SK-N-SH (cell line): Measurements from ENCODE around the gene USP46. TPM values are rescaled to one million over a fixed set of nuclear protein-coding genes. Genes with fewer than 3 reads are reported as not detected.

Experiments used
- CTCF ChIA-PET: fragments of 300-600, 350-600 bp; formaldehyde crosslinking; extraction: SDS; loops from one replicate; lab custom pipeline; 2021; lab: Yijun Ruan, JAX
- POLR2A ChIA-PET: fragments of 350-600 bp; sonication (Branson Sonifier 250); formaldehyde crosslinking; extraction: SDS; loops from one replicate; lab custom pipeline; 2020; ENCODE audit warnings: antibody characterized with exemption, inconsistent platforms; lab: Yijun Ruan, JAX
- DNase-seq: peaks from one replicate; pipeline ENCODE4 v3.0.0; 2012
- H2AFZ ChIP-seq: fragments of 200-600 bp; sonication (generic); 2 replicates; pipeline ENCODE4 v1.8.1; 2016; ENCODE audit warnings: antibody characterized with exemption, mild to moderate bottlenecking, low read depth
- H3F3A ChIP-seq: fragments of 200-600 bp; sonication (generic); replicated peaks from 2 replicates; pipeline ENCODE3; 2016; ENCODE audit warnings: antibody characterized with exemption, mild to moderate bottlenecking; ENCODE audit not compliant: insufficient read depth
- H3K27ac ChIP-seq, 2 experiments: fragments of 200-500 bp in 1 of 2; fragments of 200-600 bp in 1 of 2; sonication (Bioruptor generic) in 1 of 2; sonication (generic), shearing (Covaris generic) in 1 of 2; 2 replicates each; pipeline versions ENCODE4 v1.5.1 to v1.6.1; 2014 to 2016; ENCODE audit warnings: low read depth in 2 of 2, inconsistent platforms in 1 of 2, low read length in 1 of 2, mild to moderate bottlenecking in 1 of 2, mixed read lengths in 1 of 2
- H3K27me3 ChIP-seq: fragments of 200-600 bp; sonication (generic), shearing (Covaris generic); 2 replicates; pipeline ENCODE4 v1.6.1; 2016; ENCODE audit warnings: mixed run types; ENCODE audit not compliant: insufficient read depth
- H3K36me3 ChIP-seq, 2 experiments: fragments of 200-500 bp in 1 of 2; fragments of 200-600 bp in 1 of 2; sonication (Bioruptor generic) in 1 of 2; sonication (generic) in 1 of 2; replicated peaks in 1 of 2; 2 replicates each; pipeline versions ENCODE3 to v1.5.1; 2014 to 2016; ENCODE audit warnings: low read length in 1 of 2, mild to moderate bottlenecking in 1 of 2; ENCODE audit not compliant: insufficient read depth in 2 of 2, control insufficient read depth in 1 of 2
- H3K4me1 ChIP-seq, 2 experiments: fragments of 200-500 bp in 1 of 2; fragments of 200-600 bp in 1 of 2; sonication (Bioruptor generic) in 1 of 2; sonication (generic), shearing (Covaris generic) in 1 of 2; 2 replicates each; pipeline versions ENCODE4 v1.5.1 to v1.6.1; 2014 to 2016; ENCODE audit warnings: low read depth in 1 of 2, low read length in 1 of 2, mixed run types in 1 of 2; ENCODE audit not compliant: insufficient read depth in 2 of 2, control insufficient read depth in 1 of 2
- H3K4me2 ChIP-seq: fragments of 200-600 bp; sonication (generic), shearing (Covaris generic); 2 replicates; pipeline ENCODE4 v1.6.1; 2017; ENCODE audit warnings: mixed run types
- H3K4me3 ChIP-seq, 2 experiments: fragments of 200-500 bp in 1 of 2; fragments of 200-600 bp in 1 of 2; sonication (Bioruptor generic) in 1 of 2; sonication (generic), shearing (Covaris generic) in 1 of 2; 2 replicates each; pipeline versions ENCODE4 v1.5.1 to v1.8.1; 2014 to 2016; ENCODE audit warnings: low read depth in 2 of 2, inconsistent platforms in 1 of 2, low read length in 1 of 2, mild to moderate bottlenecking in 1 of 2, mixed read lengths in 1 of 2, moderate library complexity in 1 of 2
- H3K79me2 ChIP-seq: fragments of 200-600 bp; sonication (generic); 2 replicates; pipeline ENCODE4 v1.8.1; 2017; ENCODE audit warnings: mild to moderate bottlenecking; ENCODE audit not compliant: insufficient read depth
- H3K9ac ChIP-seq: fragments of 200-600 bp; sonication (generic); 2 replicates; pipeline ENCODE4 v1.6.1; 2017; ENCODE audit warnings: mixed run types
- H3K9me2 ChIP-seq: fragments of 200-600 bp; sonication (generic); 2 replicates; pipeline ENCODE4 v1.6.1; 2017; ENCODE audit warnings: mixed run types
- H3K9me3 ChIP-seq: fragments of 200-600 bp; sonication (generic); 2 replicates; pipeline ENCODE4 v1.6.1; 2017; ENCODE audit warnings: mixed run types, mild to moderate bottlenecking, moderate library complexity
- H4K20me1 ChIP-seq: fragments of 200-600 bp; sonication (generic); 2 replicates; pipeline ENCODE4 v1.6.1; 2017; ENCODE audit warnings: mild to moderate bottlenecking, mixed run types; ENCODE audit not compliant: insufficient read depth
- CHD2 ChIP-seq: fragments of 150-350 bp; IDR thresholded peaks from 2 replicates; pipeline ENCODE4 v1.6.1; 2018; ENCODE audit warnings: low read length; ENCODE audit not compliant: partially characterized antibody
- CTCF ChIP-seq: fragments of 200-600 bp; sonication (generic); IDR thresholded peaks from 2 replicates; pipeline ENCODE4 v1.6.1; 2017; ENCODE audit warnings: antibody characterized with exemption, mild to moderate bottlenecking, moderate library complexity
- EZH2phosphoT487 ChIP-seq: fragments of 200-600 bp; sonication (generic); IDR thresholded peaks from 2 replicates; pipeline ENCODE4 v1.6.1; 2017; ENCODE audit warnings: low read depth, mixed run types, mild to moderate bottlenecking, antibody characterized with exemption, moderate library complexity, borderline replicate concordance
- FOXJ3 ChIP-seq: sonication (generic); formaldehyde crosslinking; IDR thresholded peaks from 2 replicates; pipeline ENCODE4 v1.5.1; 2020; ENCODE audit warnings: mild to moderate bottlenecking, missing genetic modification reagents
- GABPA ChIP-seq: IDR thresholded peaks from 2 replicates; pipeline ENCODE4 v1.4.0; 2012; ENCODE audit warnings: low read depth, mild to moderate bottlenecking
- IRF3 ChIP-seq: fragments of 150-350 bp; IDR thresholded peaks from 2 replicates; pipeline ENCODE4 v1.6.1; 2016; ENCODE audit warnings: mild to moderate bottlenecking, low read depth, low read length
- JUND ChIP-seq: IDR thresholded peaks from 2 replicates; pipeline ENCODE4 v1.4.0; 2012
- MAX ChIP-seq: IDR thresholded peaks from 2 replicates; pipeline ENCODE4 v1.4.0; 2012; ENCODE audit warnings: low read depth
- MEF2A ChIP-seq: IDR thresholded peaks from 2 replicates; pipeline ENCODE4 v1.4.0; 2012; ENCODE audit warnings: low read depth, borderline replicate concordance
- REST ChIP-seq: IDR thresholded peaks from 2 replicates; pipeline ENCODE4 v1.6.1; 2012; ENCODE audit warnings: mild to moderate bottlenecking, low read depth, low read length, moderate library complexity
- SMC3 ChIP-seq: IDR thresholded peaks from 2 replicates; pipeline ENCODE4 v1.6.1; 2012; ENCODE audit warnings: low read depth, low read length, improper control_type of control experiment
- TCF12 ChIP-seq: IDR thresholded peaks from 2 replicates; pipeline ENCODE4 v1.4.0; 2012
- TEAD4 ChIP-seq: IDR thresholded peaks from 2 replicates; pipeline ENCODE4 v1.4.0; 2012; ENCODE audit warnings: mild to moderate bottlenecking, borderline replicate concordance; ENCODE audit not compliant: insufficient read depth
- USF1 ChIP-seq: IDR thresholded peaks from 2 replicates; pipeline ENCODE4 v1.4.0; 2012; ENCODE audit warnings: low read depth, borderline replicate concordance
- USF2 ChIP-seq: fragments of 150-350 bp; IDR thresholded peaks from 2 replicates; pipeline ENCODE4 v1.6.1; 2017; ENCODE audit warnings: antibody characterized with exemption, low read length, low read depth, borderline replicate concordance
- WGBS: methylation state at CpG from one replicate; pipeline ENCODE4 v1.1.6; 2017; ENCODE audit warnings: low lambda C conversion rate; 5-methylcytosine and 5-hydroxymethylcytosine counted together
- polyA plus RNA-seq, 3 experiments: library from polyadenylated mRNA; depleted of rRNA; stranded (reverse); fragments of >200 nt; gene quantifications; 2 replicates each; pipeline ENCODE4 v1.2.3, GENCODE V29; 2012
- TF ChIP-seq, protein P1 (sequence below): IDR thresholded peaks from 2 replicates; pipeline ENCODE4; 2012

Gene USP46
- polyA plus RNA-seq, 1 of the 3 experiments (the other 2 are of a cell fraction), result 4.5 TPM

DNA sequence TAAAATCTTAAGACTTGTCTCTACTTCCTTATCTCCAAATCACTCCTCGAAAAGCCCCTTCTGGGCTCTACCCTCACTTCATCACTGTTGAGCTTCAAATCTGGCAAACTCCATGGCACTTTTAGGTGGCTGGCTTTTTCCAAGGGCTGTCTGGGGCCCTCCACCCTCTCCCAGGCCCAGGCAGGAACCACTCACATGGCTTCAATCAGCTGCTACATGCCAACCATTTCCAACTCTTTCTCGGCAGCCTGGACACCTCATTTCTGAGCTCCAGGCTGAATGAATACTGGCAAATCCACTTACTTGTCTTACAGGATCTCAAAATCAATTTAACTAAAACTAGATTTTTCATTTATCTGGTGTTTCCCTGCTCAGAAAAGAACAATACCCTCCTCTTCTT lies 22.0 kb downstream of the USP46 start:
- WGBS, result 88% methylated on average over 2 of the region's 2 CpGs
- no peaks in the 10 kb centered on the region for H3K27me3 ChIP-seq
- TF ChIP-seq, protein P1, sequence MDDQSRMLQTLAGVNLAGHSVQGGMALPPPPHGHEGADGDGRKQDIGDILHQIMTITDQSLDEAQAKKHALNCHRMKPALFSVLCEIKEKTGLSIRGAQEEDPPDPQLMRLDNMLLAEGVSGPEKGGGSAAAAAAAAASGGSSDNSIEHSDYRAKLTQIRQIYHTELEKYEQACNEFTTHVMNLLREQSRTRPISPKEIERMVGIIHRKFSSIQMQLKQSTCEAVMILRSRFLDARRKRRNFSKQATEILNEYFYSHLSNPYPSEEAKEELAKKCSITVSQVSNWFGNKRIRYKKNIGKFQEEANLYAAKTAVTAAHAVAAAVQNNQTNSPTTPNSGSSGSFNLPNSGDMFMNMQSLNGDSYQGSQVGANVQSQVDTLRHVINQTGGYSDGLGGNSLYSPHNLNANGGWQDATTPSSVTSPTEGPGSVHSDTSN, result no peak
- no peak for TF ChIP-seq GABPA
- TF ChIP-seq JUND, result no peak
- no peak for TF ChIP-seq USF2
- no peak for TF ChIP-seq TCF12
- no peak for TF ChIP-seq TEAD4
- TF ChIP-seq IRF3, result no peak
- TF ChIP-seq CHD2, result no peak
- peak overlapping the region in 1 of 2 experiments; percentile 28; a peak in 1 of 4 replicates for H3K27ac ChIP-seq
- POLR2A ChIA-PET, result no interaction called here
- H3K4me1 ChIP-seq, result peaks cover 9 to 12% of the 10 kb centered on the region in 2 experiments; a peak in 3 of 4 replicates
- H3F3A ChIP-seq, result peaks cover 4% of the 10 kb centered on the region
- H3K9me2 ChIP-seq, result no peaks in the 10 kb centered on the region
- no peak overlapping the region for H3K4me3 ChIP-seq
- CTCF ChIA-PET, result interaction anchor here (1.9 kb wide), 1 partner anchor 18 kb away, joined by 4 read pairs; no protein-coding TSS in a partner anchor
- peaks cover 26% of the 10 kb centered on the region for H3K79me2 ChIP-seq
- no peaks in the 10 kb centered on the region for H3K9me3 ChIP-seq
- no peaks in the 10 kb centered on the region for H4K20me1 ChIP-seq
- H2AFZ ChIP-seq, result no peak overlapping the region
- no peaks in the 10 kb centered on the region for H3K36me3 ChIP-seq
- DNase-seq, result no peak
- no peak overlapping the region for H3K9ac ChIP-seq
- no peak overlapping the region for H3K4me2 ChIP-seq

GRCh38 chr4:52635560-52635959 lies 23.5 kb downstream of the USP46 start:
- Histone ChIP-seq H3K9me3 (no peaks in the 10 kb centered on the region), H3K79me2 (peaks cover 26% of the 10 kb centered on the region)
- CTCF ChIA-PET, result interaction anchor here (0.8 to 1.2 kb wide), 2 partner anchors 10 to 12 kb away, joined by 3 to 4 read pairs; no protein-coding TSS in a partner anchor
- TF ChIP-seq EZH2phosphoT487 (no peak), MEF2A (no peak), REST (no peak), GABPA (no peak), SMC3 (no peak), FOXJ3 (CRISPR knock-in tag) (no peak), CTCF (no peak), JUND (no peak), MAX (no peak), USF2 (no peak), USF1 (no peak)

More at GRCh38 chr4:52635560-52635959, 23.5 kb downstream of the USP46 start:
- no peaks in the 10 kb centered on the region for H3K36me3 ChIP-seq
- no peaks in the 10 kb centered on the region for H3K27me3 ChIP-seq
- peaks cover 0 to 9% of the 10 kb centered on the region in 2 experiments; a peak in 1 of 4 replicates for H3K4me1 ChIP-seq
- H3K27ac ChIP-seq, result no peak overlapping the region
- POLR2A ChIA-PET, result no interaction called here
- 97% methylated on average over 1 of the region's 1 CpG for WGBS
- H3K4me3 ChIP-seq, result no peak overlapping the region
- no peak overlapping the region for H3K9ac ChIP-seq
- H4K20me1 ChIP-seq, result no peaks in the 10 kb centered on the region; the same call in 1 of the 2 replicates
- H3F3A ChIP-seq, result no peaks in the 10 kb centered on the region
- no peak for DNase-seq
- H3K4me2 ChIP-seq, result no peak overlapping the region
- H2AFZ ChIP-seq, result no peak overlapping the region
- H3K9me2 ChIP-seq, result no peaks in the 10 kb centered on the region
